GM23338 (cell line): Measurements from ENCODE around the gene SSTR1.

Source experiments
- CREB1 ChIP-seq: fragments of 250-450 bp; sonication (Bioruptor Pico); IDR thresholded peaks from 2 replicates; pipeline ENCODE4 v1.5.0; 2020; ENCODE audit warnings: low read depth, mild to moderate bottlenecking, moderate library complexity
- CTCF ChIP-seq, 2 experiments: fragments of 200-600 bp in 1 of 2; sonication (generic) in 1 of 2; conservative IDR thresholded peaks; 2 replicates each; pipeline versions ENCODE4 v1.5.1 to v1.6.1; 2016 to 2017; ENCODE audit warnings: antibody characterized with exemption in 2 of 2, low read depth in 2 of 2, mild to moderate bottlenecking in 2 of 2, moderate library complexity in 1 of 2
- ETS1 ChIP-seq: IDR thresholded peaks from 2 replicates; pipeline ENCODE4 v1.6.1; 2016; ENCODE audit warnings: antibody characterized with exemption
- EZH2 ChIP-seq: fragments of 200-600 bp; sonication (generic); IDR thresholded peaks from one replicate; pipeline ENCODE4 v1.8.0; 2017; ENCODE audit warnings: antibody characterized with exemption, mild to moderate bottlenecking, low read depth; ENCODE audit not compliant: unreplicated experiment
- EZH2phosphoT487 ChIP-seq: fragments of 200-600 bp; sonication (generic); IDR thresholded peaks from one replicate; pipeline ENCODE4 v1.8.1; 2018; ENCODE audit warnings: antibody characterized with exemption; ENCODE audit not compliant: unreplicated experiment
- JUNB ChIP-seq: IDR thresholded peaks from one replicate; pipeline ENCODE4 v1.6.1; 2016; ENCODE audit warnings: antibody characterized with exemption; ENCODE audit not compliant: unreplicated experiment
- NANOG ChIP-seq: IDR thresholded peaks from 2 replicates; pipeline ENCODE4 v1.6.1; 2016; ENCODE audit warnings: antibody characterized with exemption, borderline replicate concordance
- POLR2AphosphoS5 ChIP-seq: IDR thresholded peaks from 2 replicates; pipeline ENCODE4 v1.6.1; 2016; ENCODE audit warnings: antibody characterized with exemption, low read depth
- REST ChIP-seq: IDR thresholded peaks from one replicate; pipeline ENCODE4 v1.6.1; 2018; ENCODE audit warnings: antibody characterized with exemption; ENCODE audit not compliant: unreplicated experiment
- STAT1 ChIP-seq: IDR thresholded peaks from one replicate; pipeline ENCODE4 v1.6.1; 2016; ENCODE audit warnings: antibody characterized with exemption; ENCODE audit not compliant: unreplicated experiment
- ZNF114 ChIP-seq: fragments of 250-450 bp; sonication (Bioruptor Pico); IDR thresholded peaks from 2 replicates; pipeline ENCODE4 v1.5.0; 2020; ENCODE audit warnings: mild to moderate bottlenecking, moderate library complexity
- ZNF331 ChIP-seq: fragments of 250-450 bp; sonication (Bioruptor Pico); IDR thresholded peaks from 2 replicates; pipeline ENCODE4 v1.5.0; 2020; ENCODE audit warnings: low read depth, mild to moderate bottlenecking, moderate library complexity

GRCh38 chr14:38197784-38198335 lies 9.8 kb upstream of the SSTR1 start:
- TF ChIP-seq REST (no peak), CTCF (conservative IDR thresholded peaks at IDR 0.05; ENCODE audit: low read depth in 2 of 2) (no peak), CREB1 (CRISPR knock-in tag) (no peak), POLR2AphosphoS5 (peak; percentile 45), EZH2 (no peak), EZH2phosphoT487 (no peak), NANOG (no peak), JUNB (no peak), ZNF331 (CRISPR knock-in tag) (no peak), ZNF114 (CRISPR knock-in tag) (no peak), ETS1 (no peak), STAT1 (no peak)
